T-cell (primary cell): ENCODE results near the gene APIP. TPM values are rescaled to one million over a fixed set of nuclear protein-coding genes. Genes with fewer than 3 reads are reported as not detected.
"Not testable (repeated sequence)": the region's sequence is repeated elsewhere in the genome, so short reads cannot be mapped to it uniquely, and the experiment has no call there.

Source experiments
- ATAC-seq, 4 experiments: fragments of 200-7000 bp in 3 of 4; fragments of 150-1000 bp in 1 of 4; cut with Tn5 transposase; replicated peaks in 1 of 4; 1 replicate in 3 of 4; 2 replicates in 1 of 4; pipeline ENCODE4 v1.10.0; 2021; ENCODE audit warnings: moderate library complexity in 3 of 4, mild to moderate bottlenecking in 2 of 4, moderate number of reproducible peaks in 1 of 4
- CTCF ChIA-PET, 2 donors: fragments of 300-600 bp; sonication (Branson Sonifier 250); formaldehyde crosslinking; loops; one replicate each; lab custom pipeline; 2022; ENCODE audit warnings: antibody characterized with exemption in 2 of 2; lab: Charles Lee
- POLR2A ChIA-PET, 2 donors: fragments of 300-600 bp; sonication (Branson Sonifier 250); formaldehyde crosslinking; loops; one replicate each; lab custom pipeline; 2022; ENCODE audit warnings: antibody characterized with exemption in 2 of 2; lab: Charles Lee
- DNase-seq, 35 experiments: peaks; one replicate each; pipeline versions ENCODE4 v3.0.0 to v3.0.0-alpha.2; 2013 to 2023
- H3K27ac ChIP-seq: one replicate; pipeline ENCODE4 v1.5.1; 2013; ENCODE audit warnings: low read length
- H3K27me3 ChIP-seq, 2 experiments: replicated peaks in 1 of 2; 1 replicate in 1 of 2; 2 replicates in 1 of 2; pipeline versions ENCODE4 v1.6.1 to v1.7.0; 2013; ENCODE audit warnings: low read length in 1 of 2, mixed read lengths in 1 of 2; ENCODE audit not compliant: control insufficient read depth in 2 of 2, insufficient read depth in 2 of 2; ENCODE audit errors: extremely low read depth in 1 of 2
- H3K36me3 ChIP-seq, 2 donors: 1 replicate in 1 of 2; 2 replicates in 1 of 2; pipeline versions ENCODE4 v1.6.1 to v1.7.0; 2013; ENCODE audit warnings: low read length in 1 of 2; ENCODE audit not compliant: control insufficient read depth in 2 of 2, insufficient read depth in 1 of 2; ENCODE audit errors: extremely low read depth in 1 of 2
- H3K4me1 ChIP-seq, 2 experiments: 1 replicate in 1 of 2; 2 replicates in 1 of 2; pipeline versions ENCODE4 v1.6.1 to v1.7.0; 2013; ENCODE audit warnings: low read length in 2 of 2, mixed read lengths in 1 of 2; ENCODE audit not compliant: insufficient read depth in 2 of 2, control insufficient read depth in 1 of 2; ENCODE audit errors: extremely low read depth in 1 of 2
- H3K4me3 ChIP-seq, 2 donors: 1 replicate in 1 of 2; 2 replicates in 1 of 2; pipeline versions ENCODE4 v1.5.1 to v1.7.0; 2013; ENCODE audit warnings: mild to moderate bottlenecking in 2 of 2, low read length in 1 of 2, moderate library complexity in 1 of 2; ENCODE audit not compliant: control insufficient read depth in 1 of 2; ENCODE audit errors: extremely low read depth in 1 of 2
- H3K9me3 ChIP-seq: 2 replicates; pipeline ENCODE4 v1.7.0; 2013
- H3K27ac Mint-ChIP-seq, 2 donors: one replicate each; pipeline ENCODE4 v1.8.0; 2020 to 2021; ENCODE audit warnings: mild to moderate bottlenecking in 2 of 2, mixed read lengths in 2 of 2
- H3K27me3 Mint-ChIP-seq, 2 donors: one replicate each; pipeline ENCODE4 v1.8.0; 2021 to 2022; ENCODE audit warnings: mixed read lengths in 2 of 2
- H3K36me3 Mint-ChIP-seq: one replicate; pipeline ENCODE4 v1.8.0; 2021; ENCODE audit warnings: mixed read lengths
- H3K4me1 Mint-ChIP-seq, 3 donors: one replicate each; pipeline ENCODE4 v1.8.0; 2020 to 2022; ENCODE audit warnings: mixed read lengths in 3 of 3, mild to moderate bottlenecking in 1 of 3
- H3K4me3 Mint-ChIP-seq, 3 donors: one replicate each; pipeline ENCODE4 v1.8.0; 2020 to 2022; ENCODE audit warnings: mild to moderate bottlenecking in 3 of 3, mixed read lengths in 3 of 3, moderate library complexity in 3 of 3
- H3K9me3 Mint-ChIP-seq, 3 donors: one replicate each; pipeline ENCODE4 v1.8.0; 2020 to 2022; ENCODE audit warnings: mixed read lengths in 3 of 3
- WGBS: methylation state at CpG from one replicate; pipeline ENCODE4 v1.1.5; 2013; ENCODE audit warnings: missing lambda C conversion rate; ENCODE audit not compliant: insufficient coverage; 5-methylcytosine and 5-hydroxymethylcytosine counted together
- total RNA-seq, 35 experiments: library from RNA in 6 of 35; stranded (reverse) in 6 of 35; fragments of 120-200 nt in 1 of 35; gene quantifications; one replicate each; pipeline versions ENCODE4 v1.2.1 to v1.2.4 and lab custom pipeline; 2013 to 2026

APIP gene
- total RNA-seq, 5 donors from 2014 or later (not counting 1 experiment from before 2014, with no cell fraction given), result 9.4 to 15.7 (median 15.6) TPM

- Histone ChIP-seq H3K27ac (no peak overlapping the region), H3K36me3 (no peaks in the 10 kb centered on the region), H3K27me3 (no peaks in the 10 kb centered on the region), H3K9me3 (no peaks in the 10 kb centered on the region), H3K4me1 (peaks cover 0 to 10% of the 10 kb centered on the region in 2 experiments), H3K4me3 (no peak overlapping the region)
- 100% methylated on average over 2 of the region's 4 CpGs for WGBS
- POLR2A ChIA-PET, result no interaction called here
- no peak for DNase-seq
- Mint-ChIP-seq H3K27ac (no peak overlapping the region), H3K9me3 (no peaks in the 10 kb centered on the region), H3K4me3 (no peak overlapping the region), H3K4me1 (peaks cover 29 to 58% (median 31%) of the 10 kb centered on the region in 3 donors), H3K36me3 (no peaks in the 10 kb centered on the region), H3K27me3 (no peaks in the 10 kb centered on the region)
- CTCF ChIA-PET, result interaction anchor here in 1 of 2 donors (0.5 to 1.5 kb wide), 2 partner anchors 470 to 567 kb away, joined by 3 to 4 read pairs; no protein-coding TSS in a partner anchor
- ATAC-seq, result no peak
Measured at GRCh38 chr11:34921156-34921555, 5.0 kb upstream of the APIP start.

DNA sequence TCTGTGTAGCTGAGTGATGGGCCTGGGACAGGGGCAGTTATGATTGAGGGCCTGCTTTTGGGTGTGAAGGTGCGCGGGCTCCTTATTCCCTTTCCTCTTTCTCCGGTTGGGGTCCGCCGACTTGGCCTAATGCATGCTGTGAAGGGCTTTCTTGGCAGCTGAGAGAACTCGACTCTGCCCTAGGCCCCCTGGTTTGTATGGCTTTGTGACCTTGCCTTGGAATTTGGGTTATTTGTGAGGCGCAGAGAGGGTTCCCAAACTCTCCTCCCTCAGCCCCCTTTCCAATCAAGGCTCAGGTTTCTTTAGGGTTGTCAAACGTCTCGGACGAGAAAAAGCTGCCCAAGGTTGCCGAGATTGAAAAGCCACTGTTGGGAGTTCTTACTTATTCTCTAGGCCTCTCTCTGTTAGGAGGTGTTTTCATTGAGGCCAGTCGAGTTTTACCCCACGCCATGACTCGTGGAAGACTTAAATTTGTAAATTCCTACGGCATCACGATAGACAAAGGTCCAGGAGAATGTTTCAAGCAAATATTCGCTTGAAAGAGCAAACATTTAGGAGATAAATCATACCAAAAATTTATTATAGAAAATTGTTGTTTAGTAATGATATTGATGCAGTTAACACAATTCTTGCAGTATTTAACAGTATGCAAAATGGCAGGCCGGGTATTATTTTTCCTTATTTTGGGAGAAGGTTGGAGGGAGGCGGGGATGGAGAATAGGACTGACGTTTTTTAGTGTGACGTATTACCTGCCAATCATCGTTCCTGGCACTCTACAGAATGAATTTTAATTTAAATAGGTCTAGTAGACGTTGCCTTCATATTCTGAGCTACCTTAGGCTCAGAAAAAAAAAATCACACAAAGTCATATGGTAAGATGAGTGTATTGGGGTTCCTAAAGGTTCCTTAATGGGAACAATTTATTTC, 928 bp upstream of the APIP start:
- H3K9me3 Mint-ChIP-seq, result no peaks in the 10 kb centered on the region
- H3K36me3 Mint-ChIP-seq, result peaks cover 14% of the 10 kb centered on the region
- no peaks in the 10 kb centered on the region for H3K36me3 ChIP-seq
- no peaks in the 10 kb centered on the region for H3K9me3 ChIP-seq
- peak overlapping the region; percentile 94 to 97 (median 96) for H3K4me3 Mint-ChIP-seq
- CTCF ChIA-PET, result interaction anchor here in 1 of 2 donors (1.3 to 1.5 kb wide), 2 partner anchors 8 to 10 kb away, joined by 4 read pairs; no protein-coding TSS in a partner anchor
- peak overlapping the region; percentile 93 to 97 for H3K27ac Mint-ChIP-seq
- POLR2A ChIA-PET, result interaction anchor here (0.5 to 0.9 kb wide), 5 partner anchors 63 to 474 kb away, joined by 3 to 4 read pairs (median 3); no protein-coding TSS in a partner anchor
- H3K4me1 Mint-ChIP-seq, result peaks cover 51 to 81% (median 55%) of the 10 kb centered on the region in 3 donors
- H3K27ac ChIP-seq, result peak overlapping the region; percentile 91
- ATAC-seq, result peak in 3 of 4 experiments; percentile 11 to 15 (median 14)
- DNase-seq, result peak in 1 of 35 experiments; percentile 5
- no peaks in the 10 kb centered on the region for H3K27me3 Mint-ChIP-seq
- H3K4me1 ChIP-seq, result peaks cover 8 to 25% of the 10 kb centered on the region in 2 experiments
- 64% methylated on average over 2 of the region's 23 CpGs for WGBS
- H3K27me3 ChIP-seq, result no peaks in the 10 kb centered on the region
- peak overlapping the region; percentile 77 to 78 for H3K4me3 ChIP-seq

DNA sequence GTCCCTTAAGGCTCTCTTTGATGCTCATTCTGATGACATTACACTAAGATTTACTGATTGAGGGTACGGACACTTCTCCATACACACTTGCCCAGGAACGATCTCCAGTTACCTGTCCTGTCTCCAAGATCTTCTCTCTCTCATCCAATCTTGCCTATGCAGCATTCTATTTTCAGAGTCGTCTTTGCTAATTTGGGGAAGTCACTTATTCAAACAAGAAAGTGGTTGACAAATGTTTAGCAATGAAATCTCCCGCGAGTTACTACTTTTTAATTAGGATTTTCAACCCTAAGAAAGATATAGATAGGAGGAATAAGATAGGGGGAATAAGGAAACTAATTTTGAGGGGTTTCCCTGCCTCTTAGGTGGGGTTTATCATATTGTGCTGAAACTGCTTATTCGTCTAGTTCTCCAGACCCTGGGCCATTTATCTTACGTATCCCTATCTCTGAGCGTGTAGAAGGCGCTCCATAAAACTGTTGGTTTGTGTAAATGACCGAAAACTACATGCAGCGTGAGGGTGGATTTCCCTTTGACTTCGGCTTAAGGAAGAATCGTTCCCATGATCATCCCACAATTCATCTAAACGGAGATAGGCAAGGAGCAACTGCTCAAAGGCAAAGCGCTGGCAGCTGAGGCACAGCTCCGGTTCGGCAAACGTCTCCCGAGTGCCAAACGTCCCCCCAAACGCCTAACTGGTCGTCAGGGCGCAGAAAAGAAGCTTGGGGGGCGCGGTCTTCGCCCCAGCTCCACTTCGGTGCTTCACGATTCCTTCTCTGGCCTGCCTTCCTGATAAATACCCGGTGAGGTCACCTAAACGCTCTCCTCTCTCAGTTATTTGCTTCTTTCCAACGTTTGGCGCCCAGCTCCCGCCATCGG, 804 bp downstream of the APIP start:
- Mint-ChIP-seq H3K36me3 (peaks cover 14% of the 10 kb centered on the region), H3K4me3 (peak overlapping the region; percentile 94 to 97 (median 96)), H3K27me3 (no peaks in the 10 kb centered on the region), H3K4me1 (peaks cover 47 to 65% (median 49%) of the 10 kb centered on the region in 3 donors), H3K9me3 (no peaks in the 10 kb centered on the region), H3K27ac (peak overlapping the region; percentile 93 to 97)
- H3K27me3 ChIP-seq, result no peaks in the 10 kb centered on the region
- DNase-seq, result peak in 2 of 35 experiments; percentile 8 to 18
- ChIA-PET POLR2A (interaction anchor here (0.5 to 0.7 kb wide), 6 partner anchors 10 to 864 kb away, joined by 3 to 11 read pairs (median 4); no protein-coding TSS in a partner anchor), CTCF (interaction anchor here (0.6 to 1.5 kb wide), 8 partner anchors 10 to 1401 kb away, joined by 3 to 7 read pairs (median 4); no protein-coding TSS in a partner anchor)
- peaks cover 8 to 25% of the 10 kb centered on the region in 2 experiments for H3K4me1 ChIP-seq
- peak overlapping the region; percentile 91 for H3K27ac ChIP-seq
- 2% methylated on average over 28 of the region's 34 CpGs for WGBS
- H3K36me3 ChIP-seq, result no peaks in the 10 kb centered on the region
- H3K9me3 ChIP-seq, result no peaks in the 10 kb centered on the region
- peak; percentile 1 to 10 (median 6) for ATAC-seq
- peak overlapping the region; percentile 78 to 95 for H3K4me3 ChIP-seq

DNA sequence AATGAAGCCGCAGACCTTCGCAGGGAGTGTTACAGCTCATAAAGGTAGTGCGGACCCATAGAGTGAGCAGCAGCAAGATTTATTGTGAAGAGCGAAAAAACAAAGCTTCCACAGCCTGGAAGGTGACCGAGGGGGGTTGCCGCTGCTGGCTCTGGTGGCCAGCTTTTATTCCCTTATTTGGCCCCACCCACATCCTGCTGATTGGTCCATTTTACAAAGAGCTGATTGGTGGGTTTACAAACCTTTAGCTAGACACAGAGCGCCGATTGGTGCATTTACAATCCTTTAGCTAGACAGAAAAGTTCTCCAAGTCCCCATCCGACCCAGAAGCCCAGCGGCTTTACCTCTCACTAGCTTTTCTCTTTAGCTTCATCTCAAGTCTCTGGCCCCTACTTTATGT, 2.6 kb downstream of the APIP start:
- H3K36me3 ChIP-seq, H3K27ac Mint-ChIP-seq, H3K9me3 Mint-ChIP-seq, CTCF ChIA-PET, DNase-seq, POLR2A ChIA-PET, H3K9me3 ChIP-seq, ATAC-seq, H3K4me3 ChIP-seq, H3K27me3 Mint-ChIP-seq, H3K27me3 ChIP-seq, H3K27ac ChIP-seq, H3K4me3 Mint-ChIP-seq: not testable (repeated sequence)
- peaks cover 8 to 25% of the 10 kb centered on the region in 2 experiments for H3K4me1 ChIP-seq
- Mint-ChIP-seq H3K4me1 (peaks cover 45 to 53% (median 45%) of the 10 kb centered on the region in 3 donors), H3K36me3 (peaks cover 14% of the 10 kb centered on the region)
- 96% methylated on average over 6 of the region's 10 CpGs for WGBS

DNA sequence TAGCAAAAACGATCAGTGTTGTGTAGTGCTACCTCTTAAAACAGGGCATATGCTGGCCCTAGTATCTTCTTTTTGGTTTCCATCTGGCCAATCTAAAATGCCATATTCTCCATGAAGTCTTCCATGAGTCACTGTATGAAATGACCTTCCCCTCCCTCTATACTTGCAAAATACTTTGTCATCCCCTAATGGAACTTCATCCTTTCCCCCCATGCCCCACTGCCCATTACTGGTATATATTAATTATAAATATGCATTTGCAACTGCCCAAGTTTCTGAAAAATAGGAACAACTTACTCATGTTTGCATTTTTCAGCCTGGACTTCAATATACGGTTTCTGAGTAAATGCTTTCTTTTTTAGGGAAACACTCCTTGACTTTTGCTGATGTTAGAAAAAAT, 4.5 kb downstream of the APIP start:
- H3K4me1 ChIP-seq, result peaks cover 8 to 17% of the 10 kb centered on the region in 2 experiments
- H3K4me3 Mint-ChIP-seq, result no peak overlapping the region
- CTCF ChIA-PET, result no interaction called here
- no peak overlapping the region for H3K4me3 ChIP-seq
- H3K9me3 ChIP-seq, result no peaks in the 10 kb centered on the region
- 100% methylated on average over 1 of the region's 2 CpGs for WGBS
- DNase-seq, result no peak
- POLR2A ChIA-PET, result no interaction called here
- H3K27ac Mint-ChIP-seq, result no peak overlapping the region
- peaks cover 14% of the 10 kb centered on the region for H3K36me3 Mint-ChIP-seq
- no peaks in the 10 kb centered on the region for H3K27me3 ChIP-seq
- no peaks in the 10 kb centered on the region for H3K27me3 Mint-ChIP-seq
- H3K27ac ChIP-seq, result no peak overlapping the region
- H3K9me3 Mint-ChIP-seq, result no peaks in the 10 kb centered on the region
- ATAC-seq, result no peak
- peaks cover 28 to 34% (median 28%) of the 10 kb centered on the region in 3 donors for H3K4me1 Mint-ChIP-seq
- H3K36me3 ChIP-seq, result no peaks in the 10 kb centered on the region
